ENCODE data around the gene PRRT2.

PRRT2 gene

GRCh38 chr16:29860218-29860617, 48.2 kb downstream of the PRRT2 start:
- DNase-seq: no peak

- DNase-seq: peak in 22 of 51 donors; percentile 9 to 63 (median 33)
Observed at GRCh38 chr16:29862383-29862883, 50.4 kb downstream of the PRRT2 start.

GRCh38 chr16:29862884-29863668, 51.1 kb downstream of the PRRT2 start, which contains the start of gene CDIPT:
Gene CDIPT, minus strand, starts transcription at chr16:29863226. Its CDS starts 369 bp downstream, at chr16:29862857.
- DNase-seq: peak; percentile 41 to 98 (median 87)

GRCh38 chr16:29863669-29863984, 51.6 kb downstream of the PRRT2 start:
- peak in 1 of 51 donors; percentile 39 for DNase-seq

GRCh38 chr16:29864205-29864604, 52.2 kb downstream of the PRRT2 start:
- no peak for DNase-seq

All from hypothalamus (tissue), 51 donors.